Epithelial cell of prostate (primary cell): ENCODE measurements around the gene U2SURP.

ENCODE experiments used
- DNase-seq: peaks from one replicate; pipeline ENCODE4 v3.0.0-alpha.2; 2011; ENCODE audit warnings: low read depth, low spot score
- H3K27ac ChIP-seq: fragments of 450-650 bp; 2 replicates; pipeline ENCODE4 v1.5.1; 2017; ENCODE audit warnings: mild to moderate bottlenecking

Gene U2SURP

GRCh38 chr3:143001369-143002082 is at the start of gene U2SURP:
Gene U2SURP (plus strand): TSS chr3:143001570. CDS start chr3:143001629, 59 bp downstream.
- peak; percentile 88 for DNase-seq
- H3K27ac ChIP-seq = peak within 1 kb of the TSS; percentile 99

- no peak for DNase-seq
- no peak overlapping the region for H3K27ac ChIP-seq
Observed at GRCh38 chr3:142951794-142952193, 49.6 kb upstream of the U2SURP start.

- DNase-seq = no peak
Observed at GRCh38 chr3:142952272-142953193, 48.8 kb upstream of the U2SURP start.

GRCh38 chr3:142953443-142953842 is 47.9 kb upstream of the U2SURP start:
- no peak overlapping the region for H3K27ac ChIP-seq
- DNase-seq = no peak

More at GRCh38 chr3:142952272-142953193, 48.8 kb upstream of the U2SURP start:
- H3K27ac ChIP-seq = no peak overlapping the region

GRCh38 chr3:142958707-142959106 is 42.7 kb upstream of the U2SURP start:
- peak overlapping the region; percentile 20 for H3K27ac ChIP-seq
- DNase-seq = peak; percentile 93

GRCh38 chr3:142960322-142960850 is 41.0 kb upstream of the U2SURP start:
- no peak for DNase-seq
- no peak overlapping the region for H3K27ac ChIP-seq

- no peak for DNase-seq
- H3K27ac ChIP-seq = no peak overlapping the region
Observed at GRCh38 chr3:142961539-142961938, 39.8 kb upstream of the U2SURP start.

GRCh38 chr3:142962175-142962519 is 39.2 kb upstream of the U2SURP start:
- H3K27ac ChIP-seq = no peak overlapping the region
- no peak for DNase-seq

GRCh38 chr3:142962520-142963233 is 38.7 kb upstream of the U2SURP start:
- no peak for DNase-seq
- H3K27ac ChIP-seq = no peak overlapping the region

GRCh38 chr3:142963234-142963515 is 38.2 kb upstream of the U2SURP start:
- H3K27ac ChIP-seq = no peak overlapping the region
- DNase-seq = no peak

- no peak for DNase-seq
Observed at GRCh38 chr3:142963516-142964448, 37.6 kb upstream of the U2SURP start, which contains the start of gene PAQR9. Gene PAQR9 (minus strand): TSS chr3:142963674. CDS start chr3:142963336, 338 bp downstream.

GRCh38 chr3:142965581-142965980 is 35.8 kb upstream of the U2SURP start:
- DNase-seq = no peak
- H3K27ac ChIP-seq = no peak overlapping the region

More at GRCh38 chr3:142963516-142964448, 37.6 kb upstream of the U2SURP start, which contains the start of gene PAQR9:
- no peak within 1 kb of the TSS for H3K27ac ChIP-seq

- H3K27ac ChIP-seq = no peak overlapping the region
- no peak for DNase-seq
Observed at GRCh38 chr3:142966808-142967207, 34.6 kb upstream of the U2SURP start.

- no peak overlapping the region for H3K27ac ChIP-seq
- DNase-seq = no peak
Observed at GRCh38 chr3:142968319-142969025, 32.9 kb upstream of the U2SURP start.

- DNase-seq = no peak
- H3K27ac ChIP-seq = no peak overlapping the region
Observed at GRCh38 chr3:142971431-142971830, 29.9 kb upstream of the U2SURP start.

- no peak overlapping the region for H3K27ac ChIP-seq
- DNase-seq = no peak
Observed at GRCh38 chr3:142972092-142972753, 29.1 kb upstream of the U2SURP start.

- no peak overlapping the region for H3K27ac ChIP-seq
- no peak for DNase-seq
Observed at GRCh38 chr3:142973217-142974009, 28.0 kb upstream of the U2SURP start.
